HCT116 (cell line): Measurements from ENCODE around the gene ELK3.

Experiments used
- CEBPB ChIP-seq: IDR thresholded peaks from 2 replicates; pipeline ENCODE4 v1.6.1; 2012; ENCODE audit warnings: low read depth
- YY1 ChIP-seq: IDR thresholded peaks from 2 replicates; pipeline ENCODE4 v1.6.1; 2011; ENCODE audit warnings: low read length, low read depth, moderate library complexity, mild to moderate bottlenecking; ENCODE audit not compliant: insufficient replicate concordance; ENCODE audit errors: extremely low read depth
- TF ChIP-seq, protein P1 (sequence below), 3 experiments: fragments of 200-600 bp in 1 of 3; sonication (generic) in 1 of 3; IDR thresholded peaks in 2 of 3; conservative IDR thresholded peaks in 1 of 3; 2 replicates each; pipeline ENCODE4 v1.5.1; 2012 to 2017; ENCODE audit warnings: low read depth in 2 of 3, low read length in 2 of 3, antibody characterized with exemption in 1 of 3, borderline replicate concordance in 1 of 3, control low read depth in 1 of 3, mild to moderate bottlenecking in 1 of 3, mixed read lengths in 1 of 3, mixed run types in 1 of 3, moderate library complexity in 1 of 3; ENCODE audit not compliant: insufficient read depth in 1 of 3

GRCh38 chr12:96204381-96204780 is 10.2 kb downstream of the ELK3 start:
- TF ChIP-seq YY1 (no peak), CEBPB (no peak)
- TF ChIP-seq, protein P1, sequence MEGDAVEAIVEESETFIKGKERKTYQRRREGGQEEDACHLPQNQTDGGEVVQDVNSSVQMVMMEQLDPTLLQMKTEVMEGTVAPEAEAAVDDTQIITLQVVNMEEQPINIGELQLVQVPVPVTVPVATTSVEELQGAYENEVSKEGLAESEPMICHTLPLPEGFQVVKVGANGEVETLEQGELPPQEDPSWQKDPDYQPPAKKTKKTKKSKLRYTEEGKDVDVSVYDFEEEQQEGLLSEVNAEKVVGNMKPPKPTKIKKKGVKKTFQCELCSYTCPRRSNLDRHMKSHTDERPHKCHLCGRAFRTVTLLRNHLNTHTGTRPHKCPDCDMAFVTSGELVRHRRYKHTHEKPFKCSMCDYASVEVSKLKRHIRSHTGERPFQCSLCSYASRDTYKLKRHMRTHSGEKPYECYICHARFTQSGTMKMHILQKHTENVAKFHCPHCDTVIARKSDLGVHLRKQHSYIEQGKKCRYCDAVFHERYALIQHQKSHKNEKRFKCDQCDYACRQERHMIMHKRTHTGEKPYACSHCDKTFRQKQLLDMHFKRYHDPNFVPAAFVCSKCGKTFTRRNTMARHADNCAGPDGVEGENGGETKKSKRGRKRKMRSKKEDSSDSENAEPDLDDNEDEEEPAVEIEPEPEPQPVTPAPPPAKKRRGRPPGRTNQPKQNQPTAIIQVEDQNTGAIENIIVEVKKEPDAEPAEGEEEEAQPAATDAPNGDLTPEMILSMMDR (IDR thresholded peaks at IDR 0.05 in 2 of 3, conservative IDR thresholded peaks at IDR 0.05 in 1 of 3; ENCODE audit: borderline replicate concordance in 1 of 3, insufficient read depth in 1 of 3, low read depth in 2 of 3, low read length in 2 of 3) = no peak
